ENCODE measurements around the gene WDR59. TPM values are rescaled to one million over a fixed set of nuclear protein-coding genes. Genes with fewer than 3 reads are reported as not detected.
"Not testable (repeated sequence)": the region's sequence is repeated elsewhere in the genome, so short reads cannot be mapped to it uniquely, and the experiment has no call there.

WDR59 gene
- polyA plus RNA-seq, 1 donor, result 109 TPM

- DNase-seq, result no peak
These were observed 117.6 kb downstream of the WDR59 start for GRCh38 chr16:74867281-74867849.

GRCh38 chr16:74865922-74866598 is 118.9 kb downstream of the WDR59 start:
- DNase-seq, result no peak

DNA sequence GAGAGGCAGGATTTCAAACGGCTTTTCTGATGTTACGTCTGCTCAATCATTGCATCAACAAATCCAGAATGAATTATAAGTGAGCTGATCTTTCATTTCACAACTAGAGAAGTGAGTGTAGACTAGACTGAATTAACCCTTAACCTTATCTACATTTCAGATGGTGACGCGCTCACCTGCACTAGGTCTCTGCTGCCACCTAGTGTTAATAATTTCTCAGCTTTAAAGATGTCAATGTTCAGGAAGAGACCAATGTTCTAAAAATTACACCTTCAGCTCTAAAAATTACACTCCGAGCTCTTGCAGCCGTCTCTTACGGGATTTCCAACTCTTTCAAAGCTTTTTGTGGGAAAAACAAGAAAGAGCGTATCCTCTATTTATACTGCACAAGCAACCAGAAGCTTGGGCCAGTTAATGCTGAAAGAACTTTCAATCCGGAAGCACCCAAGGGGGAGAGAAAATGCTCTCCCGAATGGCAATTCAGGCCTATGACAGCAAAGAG is 122.1 kb downstream of the WDR59 start:
- peak; percentile 40 for DNase-seq

DNA sequence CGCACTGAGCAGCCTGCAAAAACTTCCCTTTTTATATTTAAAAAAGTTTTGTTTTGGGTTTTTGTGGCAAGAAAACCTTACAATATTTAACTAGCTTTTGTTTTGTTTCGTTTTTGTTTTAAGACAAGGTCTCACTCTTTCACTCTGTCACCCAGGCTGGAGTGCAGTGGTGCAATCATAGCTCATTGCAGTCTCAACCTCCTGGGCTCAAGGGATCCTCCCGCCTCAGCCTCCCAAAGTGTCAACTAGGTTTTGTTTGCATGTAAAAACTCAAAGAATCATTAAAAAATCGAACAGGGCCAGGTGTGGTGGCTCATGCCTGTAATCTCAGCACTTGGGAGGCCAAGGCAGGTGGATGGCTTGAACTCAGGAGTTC is 132.4 kb downstream of the WDR59 start:
- no peak for DNase-seq

- DNase-seq, result no peak
These were observed 134.9 kb downstream of the WDR59 start for GRCh38 chr16:74850027-74850426.

DNA sequence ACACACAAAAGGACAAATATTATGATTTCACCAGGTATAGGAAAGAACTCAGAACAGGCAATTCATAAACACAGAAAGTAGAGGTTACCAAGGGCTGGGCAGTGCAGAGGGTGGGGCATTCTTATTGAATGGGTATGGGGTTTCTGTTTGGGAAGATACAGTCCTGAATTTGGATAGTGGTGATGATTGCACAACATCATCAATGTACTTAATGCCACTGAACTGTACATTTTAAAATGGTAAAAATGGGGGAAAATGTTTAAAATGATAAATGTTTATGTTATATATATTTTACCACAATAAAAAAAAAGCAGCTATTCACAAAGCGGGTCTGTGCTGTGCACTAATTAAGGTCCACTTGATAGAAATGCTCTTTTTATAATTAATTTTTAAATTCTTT is 137.7 kb downstream of the WDR59 start:
- DNase-seq, result no peak

- DNase-seq, result no peak
These were observed 138.2 kb downstream of the WDR59 start for GRCh38 chr16:74846714-74847113.

DNA sequence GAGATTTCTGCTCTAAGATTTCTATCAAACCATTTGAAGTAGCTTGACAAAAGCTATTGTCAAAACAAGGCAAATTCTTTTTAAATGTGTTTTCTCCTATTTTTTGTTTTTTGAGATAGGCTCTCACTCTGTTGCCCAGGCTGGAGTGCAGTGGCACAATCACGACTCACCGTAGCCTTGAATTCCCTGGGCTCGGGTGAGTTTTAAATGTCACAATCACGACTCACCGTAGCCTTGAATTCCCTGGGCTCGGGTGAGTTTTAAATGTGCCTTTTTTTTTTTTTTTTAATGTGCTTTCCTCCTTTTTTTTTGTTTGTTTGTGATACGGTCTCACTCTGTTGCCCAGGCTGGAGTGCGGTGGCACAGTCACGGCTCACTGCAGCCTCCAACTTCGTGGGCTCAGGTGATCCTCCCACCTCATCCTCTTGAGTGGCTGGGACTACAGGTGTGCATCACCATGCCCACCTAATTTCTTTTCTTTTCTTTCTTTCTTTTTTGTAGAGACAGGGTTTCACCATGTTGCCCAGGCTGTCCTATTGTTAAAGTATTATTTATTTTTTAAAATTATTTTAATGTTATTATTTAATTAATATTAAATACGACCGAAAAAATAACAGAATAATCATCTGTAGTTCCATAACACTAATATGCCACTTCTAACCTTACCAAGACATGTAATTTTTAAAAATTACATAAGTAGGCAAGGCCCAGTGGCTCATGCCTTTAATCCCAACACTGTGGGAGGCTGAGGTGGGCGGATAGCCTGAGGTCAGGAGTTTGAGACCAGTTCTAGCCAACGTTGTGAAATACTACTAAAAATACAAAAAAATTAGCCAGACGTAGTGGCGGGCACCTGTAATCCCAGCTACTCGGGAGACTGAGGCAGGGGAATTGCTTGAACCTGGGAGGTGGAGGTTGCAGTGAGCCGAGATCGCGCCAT is 140.6 kb downstream of the WDR59 start:
- no peak for DNase-seq

DNA sequence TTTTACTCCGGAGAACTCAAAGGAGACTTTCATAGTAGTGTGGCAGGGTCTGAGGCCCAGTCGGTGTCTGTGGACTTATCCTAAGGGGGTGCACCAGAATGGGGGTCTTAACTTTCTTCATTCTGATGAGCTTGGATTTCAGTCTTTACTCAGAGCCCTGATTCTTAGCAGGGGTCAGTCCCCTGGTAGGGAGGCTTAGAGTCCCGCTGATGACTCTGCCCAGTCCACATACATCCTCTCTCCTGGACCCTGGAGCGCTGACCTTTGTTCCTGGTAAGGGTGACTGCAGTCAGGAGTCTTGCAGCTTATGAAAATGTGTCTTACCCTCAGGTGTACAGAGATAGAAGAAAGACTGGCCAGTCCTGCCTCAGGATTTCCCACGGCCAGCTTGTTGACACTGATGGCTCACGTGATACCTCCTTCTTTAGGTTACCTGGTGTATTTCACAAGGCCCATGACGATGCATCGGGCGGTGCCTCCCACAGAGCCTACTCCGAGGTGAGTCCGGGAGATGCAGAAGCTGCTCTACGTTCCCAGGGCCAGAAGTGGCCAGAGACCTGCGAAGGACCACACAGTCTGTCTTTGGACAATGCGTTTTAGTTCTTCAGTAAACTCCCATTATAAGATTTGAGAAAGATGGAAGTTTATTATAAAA is 141.4 kb downstream of the WDR59 start:
- DNase-seq, result not testable (repeated sequence)

DNA sequence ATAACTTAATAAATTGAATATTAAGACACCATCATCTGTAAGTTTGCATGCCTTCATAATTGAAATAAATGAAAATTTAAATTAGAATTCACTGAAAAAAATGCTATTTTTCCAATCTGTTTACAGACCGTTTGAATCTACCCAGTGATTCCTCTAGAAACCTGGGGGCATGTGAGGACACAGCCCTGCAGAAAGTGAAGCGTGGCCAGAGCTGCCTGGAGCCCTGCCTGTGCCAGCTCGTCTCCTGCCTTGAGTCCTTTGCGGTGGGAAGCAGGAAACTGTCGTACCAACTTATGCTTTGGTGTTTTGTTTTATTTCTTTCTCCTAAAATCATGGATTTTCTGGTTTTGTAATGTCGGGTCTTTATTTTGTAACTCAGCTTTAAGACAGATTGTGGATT is 142.5 kb downstream of the WDR59 start:
- DNase-seq, result no peak

- DNase-seq, result no peak
These were observed 143.0 kb downstream of the WDR59 start for GRCh38 chr16:74841904-74842303.

DNA sequence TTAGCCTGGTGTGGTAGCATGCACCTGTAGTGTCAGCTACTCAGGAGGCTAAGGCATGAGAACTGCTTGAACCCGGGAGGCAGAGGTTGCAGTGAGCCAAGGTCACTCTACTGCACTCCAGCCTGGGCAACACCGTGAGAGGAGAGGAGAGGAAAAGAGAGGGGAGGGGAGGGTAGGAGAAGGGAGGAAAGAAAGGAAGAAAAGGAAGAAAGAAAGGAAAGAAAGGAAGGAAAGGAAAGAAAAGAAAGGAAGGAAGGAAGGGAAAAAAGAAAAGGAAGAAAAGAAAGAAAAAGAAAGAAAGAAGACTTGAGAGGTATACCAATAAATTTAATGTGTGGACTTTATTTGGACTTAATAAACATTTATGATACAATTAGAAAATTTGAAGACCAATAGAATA is 143.5 kb downstream of the WDR59 start:
- no peak for DNase-seq

DNA sequence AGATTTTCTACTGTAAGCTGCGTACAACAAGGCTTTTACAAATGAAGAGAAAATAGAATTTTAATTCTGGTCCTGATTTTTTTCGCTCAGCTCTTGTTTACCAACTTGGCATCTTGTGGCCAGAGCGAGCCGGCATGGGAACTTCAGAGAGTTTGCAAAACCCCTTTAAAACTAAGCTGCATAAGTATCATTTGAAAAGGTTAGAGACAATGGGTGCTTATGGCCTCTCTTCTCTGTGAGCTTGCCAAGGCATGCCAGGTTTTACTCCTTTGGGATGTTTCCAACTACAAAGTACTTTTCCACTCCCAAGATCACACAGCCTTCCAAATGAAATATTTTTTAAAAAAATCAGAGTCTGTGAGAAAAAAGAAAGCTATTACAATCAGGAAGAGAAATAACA is 147.9 kb downstream of the WDR59 start:
- no peak for DNase-seq

DNA sequence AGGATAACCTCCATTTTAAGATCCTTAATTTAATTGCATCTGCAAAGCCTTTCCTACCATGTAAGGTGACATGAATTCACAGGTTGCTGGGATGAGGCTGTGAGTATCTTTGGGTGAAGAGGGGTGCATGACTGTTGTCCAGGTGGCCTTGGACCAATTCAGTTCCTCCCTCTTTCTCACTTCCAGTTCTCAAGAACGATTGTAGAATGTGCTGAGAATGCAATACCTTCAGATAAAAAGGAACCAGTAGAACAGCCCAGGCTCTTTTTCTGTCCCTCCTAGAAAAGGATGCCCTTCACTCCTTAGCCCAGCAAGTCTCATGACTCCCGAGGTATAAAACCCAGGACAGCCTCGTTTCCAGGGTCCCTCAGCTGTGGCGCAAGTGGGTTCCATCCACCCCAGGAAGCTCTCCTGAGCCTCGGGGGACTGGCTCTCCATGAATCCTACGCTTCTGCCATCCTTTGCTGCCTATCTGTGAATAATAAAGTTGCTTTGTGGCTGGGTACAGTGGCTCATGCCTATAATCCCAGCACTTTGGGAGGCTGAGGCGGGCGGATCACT is 148.7 kb downstream of the WDR59 start:
- DNase-seq, result no peak

- DNase-seq, result no peak
These were observed 152.7 kb downstream of the WDR59 start for GRCh38 chr16:74832228-74832627.

DNA sequence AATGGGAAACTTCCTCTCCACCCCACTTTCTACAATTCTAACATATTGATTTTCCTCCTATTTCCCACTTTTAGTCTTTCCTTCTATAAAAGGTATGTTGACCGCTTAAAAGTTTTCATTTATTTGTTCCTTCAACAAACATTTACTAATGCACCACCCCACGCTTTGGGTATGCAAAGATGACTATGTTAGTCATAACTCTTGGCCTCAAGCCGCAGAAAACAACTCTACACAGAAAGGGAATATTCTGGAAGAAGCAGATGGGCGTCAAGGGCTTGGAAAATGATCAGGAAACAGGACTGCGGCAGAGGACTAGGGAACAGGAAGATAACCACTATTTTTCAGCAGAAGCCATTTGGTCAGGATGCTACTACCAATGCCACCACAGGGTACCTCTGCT is 153.5 kb downstream of the WDR59 start:
- no peak for DNase-seq

DNA sequence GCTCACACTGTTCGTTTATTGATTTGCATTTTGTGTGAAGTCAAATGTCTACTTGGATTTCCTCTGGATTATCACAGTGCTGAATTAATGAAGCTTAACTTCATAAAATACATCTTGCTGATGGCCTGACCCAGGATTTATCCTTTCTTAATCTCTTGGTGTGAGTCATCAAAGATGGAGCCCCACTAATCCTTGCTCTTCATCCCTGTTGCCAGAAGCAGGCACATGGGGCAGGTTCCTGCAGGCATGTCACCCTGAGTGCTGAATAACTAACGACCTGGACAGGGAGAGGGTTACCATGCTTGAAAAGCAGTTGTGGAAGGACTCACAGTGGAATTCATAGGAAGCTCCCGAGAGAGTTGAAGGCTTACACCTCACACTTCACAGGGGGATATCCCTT is 154.3 kb downstream of the WDR59 start:
- no peak for DNase-seq

- DNase-seq, result no peak
These were observed 155.3 kb downstream of the WDR59 start for GRCh38 chr16:74829637-74830036.

- DNase-seq, result no peak
These were observed 159.0 kb downstream of the WDR59 start for GRCh38 chr16:74825941-74826340.

GRCh38 chr16:74825016-74825415 is 159.9 kb downstream of the WDR59 start:
- DNase-seq, result no peak
